LNCaP clone FGC (cell line): ENCODE data around the gene RBM10.

Experiments used
- DNase-seq: peaks from one replicate; pipeline ENCODE4 v3.0.0-alpha.2; 2011; ENCODE audit warnings: low read depth
- H3K4me3 ChIP-seq: 2 replicates; pipeline ENCODE4 v1.5.1; 2011; ENCODE audit warnings: mild to moderate bottlenecking, low read depth, low read length, control low read depth
- TF ChIP-seq, protein P1 (sequence below): IDR thresholded peaks from 2 replicates; pipeline ENCODE4 v1.5.1; 2012; ENCODE audit warnings: mild to moderate bottlenecking; ENCODE audit not compliant: control insufficient read depth, insufficient read depth; ENCODE audit errors: extremely low read depth

RBM10 gene

DNA sequence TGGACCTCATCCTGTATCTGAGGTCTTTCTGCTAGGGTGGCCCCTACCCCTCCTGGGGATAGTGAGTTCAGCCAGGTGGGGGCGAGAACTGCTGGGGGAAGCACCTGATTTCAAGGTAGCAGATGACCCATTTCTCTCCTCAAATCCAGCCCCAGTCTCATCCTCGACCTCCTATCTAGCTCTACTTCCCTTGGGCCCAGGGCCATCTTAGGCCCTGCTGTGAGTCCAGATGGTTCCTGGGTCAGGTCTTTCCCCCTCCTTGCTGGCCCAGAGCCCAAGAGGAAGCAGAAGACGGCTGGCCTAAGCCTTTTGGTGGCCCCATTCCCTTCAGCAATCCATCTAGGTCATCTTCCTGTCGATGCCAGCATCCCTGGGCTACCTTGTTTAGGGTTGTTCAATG lies 76.7 kb downstream of the RBM10 start:
- H3K4me3 ChIP-seq, result no peak overlapping the region
- TF ChIP-seq, protein P1, sequence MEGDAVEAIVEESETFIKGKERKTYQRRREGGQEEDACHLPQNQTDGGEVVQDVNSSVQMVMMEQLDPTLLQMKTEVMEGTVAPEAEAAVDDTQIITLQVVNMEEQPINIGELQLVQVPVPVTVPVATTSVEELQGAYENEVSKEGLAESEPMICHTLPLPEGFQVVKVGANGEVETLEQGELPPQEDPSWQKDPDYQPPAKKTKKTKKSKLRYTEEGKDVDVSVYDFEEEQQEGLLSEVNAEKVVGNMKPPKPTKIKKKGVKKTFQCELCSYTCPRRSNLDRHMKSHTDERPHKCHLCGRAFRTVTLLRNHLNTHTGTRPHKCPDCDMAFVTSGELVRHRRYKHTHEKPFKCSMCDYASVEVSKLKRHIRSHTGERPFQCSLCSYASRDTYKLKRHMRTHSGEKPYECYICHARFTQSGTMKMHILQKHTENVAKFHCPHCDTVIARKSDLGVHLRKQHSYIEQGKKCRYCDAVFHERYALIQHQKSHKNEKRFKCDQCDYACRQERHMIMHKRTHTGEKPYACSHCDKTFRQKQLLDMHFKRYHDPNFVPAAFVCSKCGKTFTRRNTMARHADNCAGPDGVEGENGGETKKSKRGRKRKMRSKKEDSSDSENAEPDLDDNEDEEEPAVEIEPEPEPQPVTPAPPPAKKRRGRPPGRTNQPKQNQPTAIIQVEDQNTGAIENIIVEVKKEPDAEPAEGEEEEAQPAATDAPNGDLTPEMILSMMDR, result no peak
- DNase-seq, result no peak

DNA sequence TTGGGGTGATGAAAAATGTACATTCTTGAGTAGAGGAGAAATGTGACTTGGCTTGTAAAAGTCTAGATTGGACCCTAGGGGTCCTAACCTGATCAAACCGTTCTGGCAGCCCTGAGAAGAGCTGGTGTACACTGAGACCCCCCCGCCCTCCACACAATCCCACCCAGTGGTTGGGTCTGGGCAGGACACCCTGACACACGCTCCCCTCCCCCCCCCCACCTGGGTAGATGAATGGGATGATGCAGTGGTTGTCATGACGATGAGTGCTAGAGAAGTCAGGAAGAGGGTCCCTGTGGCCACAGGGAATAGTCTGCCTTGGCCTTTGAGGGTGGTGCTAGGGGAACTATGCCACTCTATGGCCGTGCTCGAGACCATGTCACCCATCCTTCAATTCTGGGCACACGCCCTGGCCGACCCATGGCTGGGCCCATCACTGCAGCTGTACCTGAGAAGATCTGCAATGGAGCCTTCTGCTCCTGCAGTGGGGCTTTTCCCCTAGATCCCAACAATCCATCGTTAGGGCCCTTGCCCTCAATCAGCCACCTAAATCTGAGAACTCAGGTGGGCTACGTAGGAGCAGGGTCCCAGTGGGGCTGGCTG lies 77.8 kb downstream of the RBM10 start:
- TF ChIP-seq, protein P1, result no peak
- DNase-seq, result no peak
- H3K4me3 ChIP-seq, result no peak overlapping the region

DNA sequence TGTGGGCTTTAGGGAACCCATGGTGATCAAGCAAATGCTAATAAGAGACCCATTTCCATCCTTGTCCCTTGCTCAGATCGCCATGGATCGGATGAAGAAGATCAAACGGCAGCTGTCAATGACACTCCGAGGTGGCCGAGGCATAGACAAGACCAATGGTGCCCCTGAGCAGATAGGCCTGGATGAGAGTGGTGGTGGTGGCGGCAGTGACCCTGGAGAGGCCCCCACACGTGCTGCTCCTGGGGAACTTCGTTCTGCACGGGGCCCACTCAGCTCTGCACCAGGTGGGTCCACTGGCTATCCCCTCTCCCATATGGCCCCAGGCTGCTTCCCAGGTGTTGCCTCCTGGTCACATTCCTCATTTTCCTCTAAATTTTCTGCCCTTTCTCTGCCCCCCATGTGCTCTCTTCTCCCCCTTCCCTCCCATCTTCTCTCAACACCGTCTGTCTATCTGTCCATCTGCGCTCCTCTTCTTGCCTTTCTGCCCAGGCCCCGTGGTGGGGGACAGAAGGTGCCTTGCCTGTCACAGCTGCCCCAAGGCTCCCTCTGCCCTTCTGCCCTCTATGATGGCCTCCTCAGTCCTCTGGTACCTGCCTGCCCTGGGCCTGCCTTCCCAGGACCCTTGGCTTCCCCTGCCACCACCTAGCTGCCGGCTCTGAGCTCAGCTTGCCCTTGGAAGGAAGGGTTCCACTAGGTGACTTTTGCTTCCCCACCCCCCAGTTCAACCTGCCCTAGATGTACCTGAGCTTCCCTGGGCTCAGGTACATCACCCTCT lies 78.6 kb downstream of the RBM10 start:
- no peak for DNase-seq
- TF ChIP-seq, protein P1, result no peak
- H3K4me3 ChIP-seq, result no peak overlapping the region

DNA sequence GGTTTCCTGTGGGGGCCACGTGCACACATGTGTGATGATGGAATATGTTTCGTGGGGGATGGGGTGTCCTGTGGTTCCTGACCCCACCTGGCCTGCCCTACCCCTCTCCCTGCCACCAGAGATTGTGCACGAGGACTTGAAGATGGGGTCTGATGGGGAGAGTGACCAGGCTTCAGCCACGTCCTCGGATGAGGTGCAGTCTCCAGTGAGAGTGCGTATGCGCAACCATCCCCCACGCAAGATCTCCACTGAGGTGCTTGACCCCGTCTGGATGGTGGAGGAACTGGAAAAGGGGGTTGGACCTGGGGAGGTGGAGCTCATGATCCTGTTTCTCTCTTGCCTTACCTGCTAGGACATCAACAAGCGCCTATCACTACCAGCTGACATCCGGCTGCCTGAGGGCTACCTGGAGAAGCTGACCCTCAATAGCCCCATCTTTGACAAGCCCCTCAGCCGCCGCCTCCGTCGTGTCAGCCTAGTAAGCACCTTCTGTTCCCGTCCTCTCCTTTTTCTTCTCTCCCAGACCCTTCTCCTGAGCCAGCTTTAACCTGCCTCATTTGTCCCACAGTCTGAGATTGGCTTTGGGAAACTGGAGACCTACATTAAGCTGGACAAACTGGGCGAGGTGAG lies 79.4 kb downstream of the RBM10 start:
- TF ChIP-seq, protein P1, result no peak
- no peak for DNase-seq
- H3K4me3 ChIP-seq, result no peak overlapping the region

DNA sequence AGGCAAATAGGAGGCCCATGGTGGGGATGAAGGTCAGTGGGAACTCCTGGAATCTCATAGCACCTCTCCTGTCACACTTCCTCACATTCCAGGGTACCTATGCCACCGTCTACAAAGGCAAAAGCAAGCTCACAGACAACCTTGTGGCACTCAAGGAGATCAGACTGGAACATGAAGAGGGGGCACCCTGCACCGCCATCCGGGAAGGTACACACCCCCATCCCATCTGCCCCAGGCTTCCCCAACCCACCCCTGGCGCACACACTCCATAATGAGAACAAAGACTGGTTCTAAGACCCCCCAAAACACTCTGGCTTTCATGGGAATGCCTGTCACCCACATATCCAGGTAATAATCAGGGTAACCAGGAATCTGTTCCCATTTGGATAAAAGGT lies 79.9 kb downstream of the RBM10 start:
- TF ChIP-seq, protein P1, result no peak
- no peak overlapping the region for H3K4me3 ChIP-seq
- no peak for DNase-seq

DNA sequence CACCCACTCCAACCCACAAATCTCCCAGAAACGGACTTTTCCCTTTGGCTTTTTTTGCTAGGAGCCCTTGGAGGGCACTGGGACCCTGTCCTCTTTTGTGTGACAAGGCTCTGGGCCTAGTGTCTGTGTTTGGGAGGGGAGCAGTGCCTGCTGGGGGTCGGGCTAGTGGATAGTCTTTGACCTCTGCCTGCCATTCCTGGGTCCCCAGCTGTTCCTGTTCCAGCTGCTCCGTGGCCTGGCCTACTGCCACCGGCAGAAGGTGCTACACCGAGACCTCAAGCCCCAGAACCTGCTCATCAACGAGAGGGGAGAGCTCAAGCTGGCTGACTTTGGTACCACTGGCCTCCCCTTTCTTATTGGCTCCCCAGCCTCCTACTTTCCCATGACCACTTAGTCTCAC lies 81.0 kb downstream of the RBM10 start:
- H3K4me3 ChIP-seq, result no peak overlapping the region
- TF ChIP-seq, protein P1, result no peak
- DNase-seq, result no peak
